Measurements from ENCODE around the gene SV2B.
"Not testable (repeated sequence)": the region's sequence is repeated elsewhere in the genome, so short reads cannot be mapped to it uniquely, and the experiment has no call there.

The SV2B gene

DNA sequence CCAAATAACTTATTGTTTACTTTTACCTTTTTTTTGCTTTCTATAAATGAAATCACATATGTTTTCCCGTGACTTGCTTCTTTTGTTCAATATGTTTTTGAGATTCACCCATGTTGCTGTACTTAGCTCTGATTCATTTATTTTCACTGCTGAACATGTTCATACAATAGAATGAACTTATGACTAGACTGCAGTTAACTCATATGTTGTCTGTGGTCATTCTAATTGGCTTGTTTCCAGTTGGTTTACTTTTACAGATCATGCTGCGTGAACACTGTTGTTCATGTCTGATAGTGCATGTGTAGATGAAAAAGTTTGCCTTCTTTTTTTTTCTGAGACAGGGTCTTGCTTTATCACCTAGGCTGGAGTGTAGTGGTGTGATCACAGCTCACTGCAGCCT lies 31.6 kb upstream of the SV2B start:
- DNase-seq (ENCODE audit: low read depth, low spot score), result no peak
- no peak for TF ChIP-seq POLR2AphosphoS5 (IDR thresholded peaks at IDR 0.05; ENCODE audit: borderline replicate concordance, low read depth, low read length)
- no peak for TF ChIP-seq EZH2 (IDR thresholded peaks at IDR 0.05)
- TF ChIP-seq FOXP2 (optimal IDR thresholded peaks at IDR 0.05; ENCODE audit: control extremely low read depth, extremely low read length, insufficient read depth), result no peak
- Histone ChIP-seq H3K9ac (ENCODE audit: insufficient read length) (no peak overlapping the region), H3K9me3 (ENCODE audit: low read depth, low read length) (no peaks in the 10 kb centered on the region), H3K36me3 (ENCODE audit: insufficient read depth, low read length) (no peaks in the 10 kb centered on the region), H3K27ac (no peak overlapping the region), H3K4me3 (no peak overlapping the region)

DNA sequence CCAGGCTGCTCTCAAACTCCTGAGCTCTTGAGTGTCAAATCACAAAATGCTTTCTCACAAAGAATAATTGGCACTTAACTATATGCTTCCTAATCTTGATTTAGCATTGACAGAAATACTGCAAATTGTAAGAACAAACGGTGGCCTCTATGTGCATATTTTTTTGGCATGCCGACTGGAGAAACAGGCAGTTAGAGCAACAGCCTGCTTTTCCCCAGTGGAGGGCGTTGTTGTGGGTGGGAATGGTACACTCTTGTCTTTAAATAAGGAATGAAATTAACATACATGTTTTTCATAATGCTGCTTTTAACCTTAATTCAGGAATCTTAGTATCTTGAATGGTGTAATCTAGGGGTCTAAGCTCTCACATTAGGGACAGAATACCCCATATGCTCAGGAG lies 31.1 kb upstream of the SV2B start:
- Histone ChIP-seq H3K36me3 (ENCODE audit: insufficient read depth, low read length) (no peaks in the 10 kb centered on the region), H3K9ac (ENCODE audit: insufficient read length) (no peak overlapping the region), H3K4me3 (no peak overlapping the region), H3K27ac (no peak overlapping the region), H3K9me3 (ENCODE audit: low read depth, low read length) (no peaks in the 10 kb centered on the region)
- TF ChIP-seq FOXP2 (optimal IDR thresholded peaks at IDR 0.05; ENCODE audit: control extremely low read depth, extremely low read length, insufficient read depth), result no peak
- no peak for TF ChIP-seq EZH2 (IDR thresholded peaks at IDR 0.05)
- no peak for TF ChIP-seq POLR2AphosphoS5 (IDR thresholded peaks at IDR 0.05; ENCODE audit: borderline replicate concordance, low read depth, low read length)
- no peak for DNase-seq (ENCODE audit: low read depth, low spot score)

DNA sequence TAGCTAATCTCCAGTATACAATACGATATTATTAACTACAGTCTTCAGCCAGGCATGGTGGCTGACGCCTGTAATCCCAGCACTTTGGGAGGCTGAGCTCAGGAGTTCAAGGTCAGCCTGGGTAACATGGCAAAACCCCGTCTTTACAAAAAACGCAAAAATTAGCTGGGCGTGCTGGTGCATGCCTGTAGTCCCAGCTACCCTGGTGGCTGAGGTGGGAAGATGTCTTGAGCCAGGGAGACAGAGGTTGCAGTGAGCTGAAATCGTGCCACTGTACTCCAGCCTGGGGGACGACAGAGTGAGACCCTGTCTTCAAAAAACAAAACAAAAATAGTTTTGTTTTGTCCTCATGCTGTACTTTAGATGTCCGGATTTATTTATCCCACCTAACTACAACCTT lies 29.2 kb upstream of the SV2B start:
- Histone ChIP-seq H3K27ac (no peak overlapping the region), H3K4me3 (no peak overlapping the region), H3K9ac (ENCODE audit: insufficient read length) (no peak overlapping the region), H3K9me3 (ENCODE audit: low read depth, low read length) (no peaks in the 10 kb centered on the region), H3K36me3 (ENCODE audit: insufficient read depth, low read length) (no peaks in the 10 kb centered on the region)
- no peak for DNase-seq (ENCODE audit: low read depth, low spot score)
- TF ChIP-seq FOXP2 (optimal IDR thresholded peaks at IDR 0.05; ENCODE audit: control extremely low read depth, extremely low read length, insufficient read depth) (no peak), POLR2AphosphoS5 (IDR thresholded peaks at IDR 0.05; ENCODE audit: borderline replicate concordance, low read depth, low read length) (no peak), EZH2 (IDR thresholded peaks at IDR 0.05) (no peak)

DNA sequence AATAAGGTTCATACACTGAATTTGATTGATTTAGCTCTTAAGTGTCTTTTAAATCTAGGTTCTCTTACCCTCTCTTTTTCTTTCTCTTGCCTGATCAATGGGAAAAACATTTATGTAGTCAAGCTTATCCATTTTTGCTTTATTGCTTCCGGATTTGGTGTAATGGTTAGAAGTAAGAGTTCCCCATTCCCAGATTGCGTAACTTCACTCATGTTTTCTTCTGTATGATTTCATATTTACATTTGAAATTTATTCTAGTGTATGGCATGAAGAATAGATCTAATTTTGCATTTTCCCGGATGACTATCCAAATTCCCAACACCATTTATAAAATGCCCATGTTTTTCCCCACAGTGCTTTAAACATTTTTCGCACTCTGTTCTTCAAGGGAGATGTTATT lies 27.9 kb upstream of the SV2B start:
- DNase-seq (ENCODE audit: low read depth, low spot score), result peak; percentile 88
- H3K9ac ChIP-seq (ENCODE audit: insufficient read length), result peak overlapping the region; percentile 14
- TF ChIP-seq FOXP2 (optimal IDR thresholded peaks at IDR 0.05; ENCODE audit: control extremely low read depth, extremely low read length, insufficient read depth), result no peak
- no peak for TF ChIP-seq POLR2AphosphoS5 (IDR thresholded peaks at IDR 0.05; ENCODE audit: borderline replicate concordance, low read depth, low read length)
- no peak for TF ChIP-seq EZH2 (IDR thresholded peaks at IDR 0.05)
- no peaks in the 10 kb centered on the region for H3K36me3 ChIP-seq (ENCODE audit: insufficient read depth, low read length)
- H3K9me3 ChIP-seq (ENCODE audit: low read depth, low read length), result no peaks in the 10 kb centered on the region
- peak overlapping the region; percentile 71 for H3K27ac ChIP-seq
- H3K4me3 ChIP-seq, result peak overlapping the region; percentile 43

DNA sequence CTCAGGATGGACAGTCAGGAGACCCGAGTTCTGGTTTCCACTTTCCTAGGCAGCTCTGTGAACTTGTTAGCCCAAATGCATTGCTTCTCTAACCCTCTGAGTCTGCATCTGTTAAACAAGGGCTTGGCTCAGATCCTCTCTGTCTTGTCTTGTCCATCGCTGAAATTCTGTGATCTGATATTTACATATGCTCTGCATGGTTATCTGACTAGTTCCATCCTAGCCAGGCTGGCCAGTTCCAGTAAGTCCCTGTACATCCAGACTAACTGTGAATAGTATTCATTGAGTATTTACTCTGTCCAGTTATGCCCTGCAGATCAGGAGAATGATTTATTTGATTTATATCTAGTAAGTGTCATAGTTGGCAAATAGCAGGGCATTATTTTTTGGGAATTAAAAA lies 27.0 kb upstream of the SV2B start:
- TF ChIP-seq EZH2 (IDR thresholded peaks at IDR 0.05) (no peak), POLR2AphosphoS5 (IDR thresholded peaks at IDR 0.05; ENCODE audit: borderline replicate concordance, low read depth, low read length) (no peak), FOXP2 (optimal IDR thresholded peaks at IDR 0.05; ENCODE audit: control extremely low read depth, extremely low read length, insufficient read depth) (no peak)
- H3K9ac ChIP-seq (ENCODE audit: insufficient read length), result no peak overlapping the region
- no peaks in the 10 kb centered on the region for H3K36me3 ChIP-seq (ENCODE audit: insufficient read depth, low read length)
- no peak overlapping the region for H3K27ac ChIP-seq
- H3K4me3 ChIP-seq, result no peak overlapping the region
- no peaks in the 10 kb centered on the region for H3K9me3 ChIP-seq (ENCODE audit: low read depth, low read length)
- DNase-seq (ENCODE audit: low read depth, low spot score), result no peak

DNA sequence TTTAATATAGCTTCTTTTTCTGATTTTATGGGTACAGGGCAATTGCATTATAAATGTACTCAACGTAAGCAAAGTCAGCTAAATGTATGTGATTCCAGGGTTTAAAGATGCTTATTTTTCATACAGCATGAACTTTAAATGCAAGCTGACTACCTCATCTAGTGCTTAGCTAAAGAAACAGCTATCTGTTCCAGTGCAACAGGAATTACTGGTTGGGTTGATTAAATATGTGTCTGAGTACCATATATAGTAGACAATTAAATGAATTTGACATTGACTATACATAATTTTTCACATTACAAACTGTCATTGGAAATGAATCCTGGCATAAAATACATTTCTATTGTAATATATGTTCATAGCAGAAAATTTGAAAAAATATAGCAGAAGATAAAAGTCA lies 26.3 kb upstream of the SV2B start:
- TF ChIP-seq EZH2 (IDR thresholded peaks at IDR 0.05), result no peak
- Histone ChIP-seq H3K9ac (ENCODE audit: insufficient read length) (no peak overlapping the region), H3K9me3 (ENCODE audit: low read depth, low read length) (no peaks in the 10 kb centered on the region), H3K4me3 (no peak overlapping the region), H3K36me3 (ENCODE audit: insufficient read depth, low read length) (no peaks in the 10 kb centered on the region), H3K27ac (no peak overlapping the region)
- DNase-seq (ENCODE audit: low read depth, low spot score), result no peak

DNA sequence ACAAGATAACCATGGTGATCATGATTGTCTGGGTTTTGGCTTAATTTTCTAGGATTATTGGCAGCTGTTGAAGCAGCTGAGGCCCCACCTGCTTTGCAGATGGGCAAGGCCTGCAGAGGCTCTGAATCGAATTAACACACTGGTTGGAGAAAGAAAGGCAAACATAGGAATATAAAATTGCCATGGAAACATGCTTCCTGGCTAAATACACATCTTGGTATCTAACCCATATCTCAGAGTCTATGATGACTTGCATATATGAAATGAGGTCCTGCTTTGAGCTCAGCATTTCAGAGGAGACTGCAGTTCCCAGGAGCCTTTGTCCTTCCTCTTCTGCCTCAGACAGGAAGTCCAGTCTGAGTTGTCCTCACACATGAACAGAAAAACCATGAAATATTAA lies 24.3 kb upstream of the SV2B start:
- no peak overlapping the region for H3K27ac ChIP-seq
- no peak for TF ChIP-seq EZH2 (IDR thresholded peaks at IDR 0.05)
- no peak overlapping the region for H3K4me3 ChIP-seq
- no peak for DNase-seq (ENCODE audit: low read depth, low spot score)
- no peak overlapping the region for H3K9ac ChIP-seq (ENCODE audit: insufficient read length)
- H3K36me3 ChIP-seq (ENCODE audit: insufficient read depth, low read length), result no peaks in the 10 kb centered on the region
- H3K9me3 ChIP-seq (ENCODE audit: low read depth, low read length), result no peaks in the 10 kb centered on the region

DNA sequence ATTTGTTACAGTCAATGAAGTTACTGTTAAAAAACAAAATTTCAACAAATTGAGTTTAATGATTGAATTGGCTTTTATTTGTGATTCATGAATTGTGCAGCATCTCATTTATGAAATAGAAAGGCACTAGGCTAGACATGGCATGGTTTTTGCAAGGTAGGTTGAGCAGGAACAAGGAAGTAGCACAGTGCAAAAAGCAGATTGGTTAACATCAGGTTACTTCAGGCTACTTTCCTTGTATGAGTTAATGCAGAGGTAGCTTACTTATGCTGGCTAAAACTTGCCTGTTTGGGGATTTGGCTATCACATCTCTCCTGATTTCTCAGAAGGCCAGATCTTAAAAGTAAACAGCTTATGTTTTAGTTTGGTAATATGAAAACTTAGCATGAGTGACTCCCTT lies 23.0 kb upstream of the SV2B start:
- Histone ChIP-seq H3K9ac (ENCODE audit: insufficient read length) (no peak overlapping the region), H3K4me3 (no peak overlapping the region), H3K36me3 (ENCODE audit: insufficient read depth, low read length) (no peaks in the 10 kb centered on the region), H3K27ac (no peak overlapping the region), H3K9me3 (ENCODE audit: low read depth, low read length) (no peaks in the 10 kb centered on the region)
- TF ChIP-seq FOXP2 (optimal IDR thresholded peaks at IDR 0.05; ENCODE audit: control extremely low read depth, extremely low read length, insufficient read depth), result no peak
- no peak for TF ChIP-seq POLR2AphosphoS5 (IDR thresholded peaks at IDR 0.05; ENCODE audit: borderline replicate concordance, low read depth, low read length)
- TF ChIP-seq EZH2 (IDR thresholded peaks at IDR 0.05), result no peak
- DNase-seq (ENCODE audit: low read depth, low spot score), result no peak

DNA sequence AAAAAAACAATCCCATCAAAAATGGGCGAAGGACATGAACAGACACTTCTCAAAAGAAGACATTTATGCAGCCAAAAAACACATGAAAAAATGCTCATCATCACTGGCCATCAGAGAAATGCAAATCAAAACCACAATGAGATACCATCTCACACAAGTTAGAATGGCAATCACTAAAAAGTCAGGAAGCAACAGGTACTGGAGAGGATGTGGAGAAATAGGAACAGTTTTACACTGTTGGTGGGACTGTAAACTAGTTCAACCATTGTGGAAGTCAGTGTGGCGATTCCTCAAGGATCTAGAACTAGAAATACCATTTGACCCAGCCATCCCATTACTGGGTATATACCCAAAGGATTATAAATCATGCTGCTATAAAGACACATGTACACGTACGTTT lies 6.2 kb upstream of the SV2B start:
- not testable (repeated sequence) for H3K9me3 ChIP-seq (ENCODE audit: low read depth, low read length); H3K9ac ChIP-seq (ENCODE audit: insufficient read length); DNase-seq (ENCODE audit: low read depth, low spot score); H3K4me3 ChIP-seq; H3K27ac ChIP-seq; H3K36me3 ChIP-seq (ENCODE audit: insufficient read depth, low read length)

DNA sequence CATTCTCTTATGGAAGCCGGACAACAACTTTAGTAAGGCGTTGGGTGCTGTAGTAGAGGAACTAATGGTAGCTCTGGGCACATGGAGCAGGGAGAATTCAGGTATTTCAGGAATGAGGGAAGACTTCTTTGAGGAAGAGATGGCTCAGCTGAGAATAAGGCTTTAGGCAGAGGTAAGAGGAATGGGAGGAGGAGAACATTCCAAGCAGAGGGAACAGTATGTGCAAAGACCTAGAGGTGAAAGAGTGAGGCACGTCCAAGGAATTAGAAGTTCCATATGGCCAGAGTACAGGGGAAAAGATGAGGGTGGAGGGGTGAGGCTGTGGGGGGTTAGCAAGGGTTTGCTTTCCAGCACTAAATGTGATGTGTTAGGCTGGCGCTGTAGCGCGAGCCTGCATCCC lies 1.6 kb upstream of the SV2B start:
- H3K36me3 ChIP-seq (ENCODE audit: insufficient read depth, low read length), result no peaks in the 10 kb centered on the region
- no peaks in the 10 kb centered on the region for H3K9me3 ChIP-seq (ENCODE audit: low read depth, low read length)
- H3K27ac ChIP-seq, result no peak overlapping the region
- TF ChIP-seq POLR2AphosphoS5 (IDR thresholded peaks at IDR 0.05; ENCODE audit: borderline replicate concordance, low read depth, low read length), result no peak
- TF ChIP-seq FOXP2 (optimal IDR thresholded peaks at IDR 0.05; ENCODE audit: control extremely low read depth, extremely low read length, insufficient read depth), result no peak
- TF ChIP-seq EZH2 (IDR thresholded peaks at IDR 0.05), result no peak
- no peak overlapping the region for H3K4me3 ChIP-seq
- no peak for DNase-seq (ENCODE audit: low read depth, low spot score)
- no peak overlapping the region for H3K9ac ChIP-seq (ENCODE audit: insufficient read length)

Measured in SK-N-MC (cell line).